H4 (cell line): ENCODE results near the gene LNX1. TPM values are rescaled to one million over a fixed set of nuclear protein-coding genes. Genes with fewer than 3 reads are reported as not detected.

Source experiments
- DNase-seq: peaks from one replicate; pipeline ENCODE4 v3.0.0-alpha.2; 2015; ENCODE audit warnings: low spot score
- total RNA-seq: library from RNA; depleted of rRNA; stranded (reverse); fragments of >200 nt; shearing (Covaris generic); gene quantifications from 2 replicates; pipeline ENCODE4 v1.2.3, GENCODE V29; 2014; rRNA removed

The LNX1 gene
- 2.8 and 4.2 TPM in 2 replicates for total RNA-seq

DNA sequence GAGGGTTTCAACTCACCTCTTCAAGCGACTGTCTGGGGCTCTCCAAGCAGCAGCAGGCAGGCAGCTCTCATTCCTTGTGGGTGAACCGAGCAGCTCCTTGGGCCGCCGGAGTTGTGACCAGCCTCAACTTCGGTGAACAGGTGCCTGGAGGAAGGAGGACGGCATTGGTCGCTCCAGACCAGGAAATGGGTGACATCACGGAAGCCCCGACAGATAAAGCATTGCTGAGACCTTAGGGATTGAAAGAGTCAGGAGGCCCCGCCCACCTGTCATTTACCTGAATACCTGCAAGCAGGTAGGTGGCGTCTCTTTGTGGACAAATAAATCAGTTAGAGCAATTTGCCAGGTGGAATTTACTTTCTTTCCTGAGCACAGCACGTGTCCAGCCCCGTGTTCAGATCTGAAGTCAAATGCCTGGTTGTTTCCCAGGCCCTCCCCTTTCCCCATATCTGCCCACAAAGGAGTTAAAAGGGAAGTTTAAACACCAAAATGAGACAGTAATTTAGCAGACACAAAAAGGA lies at the start of gene LNX1:
LNX1 (minus strand) TSS at position 115 of the 521 bp plus-strand sequence. CDS start 17,484 bp downstream, outside the sequence.
- DNase-seq: no peak

DNA sequence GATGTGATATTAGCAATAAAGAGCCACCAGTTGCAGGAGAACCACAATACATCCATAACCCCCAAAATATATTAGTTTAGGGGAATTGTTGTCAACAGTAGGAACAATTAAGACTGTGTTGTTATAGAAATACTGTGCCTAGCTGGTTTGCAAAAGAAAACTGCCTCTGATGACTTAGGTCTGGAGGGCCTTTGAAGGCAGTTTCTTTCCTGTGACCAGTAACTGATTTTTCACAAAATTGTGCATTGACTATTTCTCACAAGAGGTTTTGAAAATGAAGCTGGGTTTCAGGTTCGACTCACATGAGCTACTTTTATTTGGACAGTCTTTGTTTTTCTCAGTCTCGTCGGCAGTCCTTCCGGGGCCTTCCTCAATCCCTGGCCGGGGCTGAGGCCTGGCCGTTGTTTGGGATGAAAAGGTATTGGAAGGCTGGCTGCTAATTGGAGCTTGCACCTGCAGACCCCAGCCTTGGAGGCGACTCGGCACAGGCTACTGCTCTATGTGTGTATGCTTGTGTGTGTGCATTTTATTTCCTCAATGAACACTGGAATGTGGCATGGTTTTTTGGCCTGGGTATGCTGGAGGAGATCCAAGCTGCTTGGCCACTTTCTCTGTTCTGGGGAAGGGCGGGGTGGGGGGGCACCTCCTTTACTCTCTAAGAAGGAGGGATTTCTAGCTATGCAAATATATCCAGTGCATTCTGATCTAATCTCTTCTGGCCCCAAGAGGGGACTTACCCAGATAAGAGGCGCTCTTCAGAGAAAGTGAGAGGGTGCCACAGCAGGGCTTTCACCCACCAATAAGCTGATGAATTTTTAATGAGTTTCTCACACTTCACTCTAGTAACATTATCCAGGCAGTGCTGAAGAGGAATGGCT lies 49.5 kb upstream of the LNX1 start:
- DNase-seq: no peak

DNA sequence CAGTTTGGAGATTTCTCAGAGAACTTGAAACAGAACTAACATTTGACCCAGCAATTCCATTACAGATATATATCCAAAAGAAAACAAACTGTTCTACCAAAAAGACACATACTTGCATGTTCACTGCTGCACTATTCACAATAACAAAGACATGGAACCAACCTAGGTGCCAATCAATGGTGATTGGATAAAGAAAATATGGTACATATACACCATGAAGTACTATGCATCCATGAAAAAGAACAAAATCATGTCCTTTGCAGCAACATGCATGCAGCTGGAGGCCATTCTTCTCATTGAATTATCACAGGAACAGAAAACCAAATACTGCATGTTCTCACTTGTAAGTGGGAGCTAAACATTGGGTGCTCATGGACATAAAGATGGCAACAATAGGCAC lies 47.6 kb upstream of the LNX1 start:
- DNase-seq: no peak

DNA sequence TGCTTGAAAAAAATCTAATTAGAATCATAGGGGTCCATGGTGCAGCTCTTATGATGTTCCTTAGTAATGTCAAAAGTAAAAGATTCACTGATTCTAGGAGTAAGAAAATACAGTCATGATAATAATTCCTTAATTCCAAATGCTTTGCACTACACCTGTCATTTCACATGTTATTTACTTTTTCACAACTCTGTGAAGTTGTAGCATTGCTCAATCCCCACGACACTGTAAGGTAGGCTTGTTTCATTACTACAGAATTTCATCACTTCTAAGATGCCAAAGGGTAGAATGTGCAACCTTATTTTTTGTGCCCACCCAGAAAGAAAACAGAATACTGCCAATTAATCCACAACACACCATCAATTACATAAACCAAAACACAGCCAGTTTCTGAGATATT lies 46.1 kb upstream of the LNX1 start:
- DNase-seq: no peak

DNA sequence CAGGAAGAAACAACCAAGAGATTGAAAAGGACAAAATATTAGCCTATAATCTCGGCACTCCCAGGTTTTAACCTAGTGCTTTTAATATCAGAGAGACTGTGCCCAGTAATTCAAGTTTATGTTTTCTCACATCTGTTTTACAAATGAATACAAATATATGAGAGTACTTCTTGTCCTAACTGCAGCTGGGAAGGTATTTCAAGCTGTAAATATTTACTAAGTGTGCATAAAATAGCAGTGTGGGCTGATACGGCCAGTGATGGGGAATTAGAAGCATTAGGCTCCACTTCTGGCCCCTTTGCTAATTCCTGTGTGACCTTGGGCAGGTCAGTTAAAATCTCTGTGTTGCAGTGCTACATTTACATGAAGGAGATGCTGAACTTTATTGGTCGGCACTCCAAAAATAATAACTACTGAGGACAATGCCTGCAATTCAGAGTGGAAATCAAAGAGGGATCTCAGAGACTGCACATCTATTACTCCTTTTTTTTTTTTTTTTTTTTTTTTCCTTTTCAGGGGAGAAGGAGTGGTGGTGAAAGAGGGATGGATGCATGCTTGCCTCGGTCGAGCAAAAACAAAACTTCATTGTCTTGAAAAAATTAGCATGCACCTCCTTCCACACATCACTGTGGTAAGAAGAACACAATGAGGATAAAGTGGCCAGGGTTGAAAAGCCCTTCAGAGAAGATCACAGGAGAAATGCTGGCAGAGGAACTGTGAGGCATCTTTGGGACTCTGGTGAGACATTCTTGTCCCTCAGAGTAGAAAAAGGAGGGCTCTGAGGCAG lies 44.6 kb upstream of the LNX1 start:
- DNase-seq: no peak

DNA sequence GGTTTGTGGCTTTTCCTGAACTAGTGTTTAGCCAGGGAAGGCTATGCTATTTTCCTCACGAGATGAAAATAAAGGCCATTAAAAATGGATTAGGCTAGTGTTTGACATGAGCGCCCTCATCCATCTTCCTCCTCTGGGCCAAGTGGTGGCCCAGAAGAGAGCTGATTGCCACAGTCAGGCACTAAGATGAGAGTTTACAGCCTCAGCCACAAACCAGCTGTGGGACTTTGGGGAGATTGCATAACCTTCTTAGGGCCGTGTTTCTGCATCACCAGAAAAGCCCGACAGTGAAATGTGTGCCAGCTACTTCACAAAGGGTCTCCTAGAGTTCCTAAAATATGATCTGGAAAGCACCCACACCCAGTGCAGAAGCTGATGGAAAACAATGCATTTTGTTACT lies 42.3 kb upstream of the LNX1 start:
- DNase-seq: peak; percentile 65

DNA sequence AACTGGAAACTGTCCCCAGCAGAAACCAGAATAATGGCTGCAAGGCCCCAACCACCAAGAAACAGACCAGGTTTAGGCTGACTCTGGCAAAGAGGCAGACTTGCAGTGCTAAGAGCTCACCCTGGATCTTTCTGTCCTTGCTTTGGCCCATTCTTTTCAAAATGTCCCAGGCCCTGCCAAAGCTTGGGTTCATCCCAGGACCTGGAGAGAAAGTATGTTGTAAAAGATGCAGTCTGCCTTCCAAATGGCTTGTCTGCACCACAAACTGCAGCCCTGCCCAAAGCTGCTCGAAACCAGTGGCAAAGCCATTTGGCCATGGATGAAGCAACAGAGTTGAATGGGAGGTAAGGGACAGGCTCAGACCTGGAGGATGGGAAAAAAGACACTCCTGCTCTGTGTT lies 38.0 kb upstream of the LNX1 start:
- DNase-seq: no peak

DNA sequence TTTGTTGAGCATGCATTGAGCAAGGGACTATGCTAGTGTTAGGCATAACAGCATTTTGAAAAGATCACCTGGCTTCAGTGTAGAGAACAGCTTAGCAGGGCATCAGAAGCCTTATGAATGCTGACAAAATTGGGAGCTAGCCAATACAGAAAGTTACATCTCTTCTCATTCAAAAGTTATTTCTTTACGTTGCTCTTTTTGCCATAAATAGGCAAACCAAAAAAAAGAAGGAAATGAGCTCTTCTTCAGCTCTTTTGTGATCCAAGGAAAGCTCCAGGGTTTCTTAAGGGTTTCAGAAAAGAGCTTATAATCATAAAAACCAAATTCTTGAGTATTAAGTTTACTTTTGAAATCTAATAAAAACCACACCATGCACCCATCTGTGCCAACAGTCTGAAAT lies 35.2 kb upstream of the LNX1 start:
- no peak for DNase-seq

DNA sequence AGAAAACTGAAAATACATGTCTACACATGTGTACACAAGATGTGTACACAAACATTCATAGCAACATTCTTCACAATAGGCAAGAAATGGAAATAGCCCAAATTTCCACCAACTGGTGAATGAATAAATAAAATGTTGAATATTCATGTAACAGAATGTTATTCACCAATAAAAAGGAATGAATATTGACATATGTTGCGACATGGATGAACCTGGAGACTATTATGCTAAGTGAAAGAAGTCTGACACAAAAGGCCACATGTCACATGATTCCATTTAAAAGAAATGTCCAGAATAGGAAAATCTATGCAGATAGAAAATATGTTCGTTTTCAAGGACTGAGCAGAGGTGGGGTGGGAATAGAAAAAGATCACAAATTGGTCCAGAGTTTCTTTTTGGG lies 34.6 kb upstream of the LNX1 start:
- DNase-seq: no peak

DNA sequence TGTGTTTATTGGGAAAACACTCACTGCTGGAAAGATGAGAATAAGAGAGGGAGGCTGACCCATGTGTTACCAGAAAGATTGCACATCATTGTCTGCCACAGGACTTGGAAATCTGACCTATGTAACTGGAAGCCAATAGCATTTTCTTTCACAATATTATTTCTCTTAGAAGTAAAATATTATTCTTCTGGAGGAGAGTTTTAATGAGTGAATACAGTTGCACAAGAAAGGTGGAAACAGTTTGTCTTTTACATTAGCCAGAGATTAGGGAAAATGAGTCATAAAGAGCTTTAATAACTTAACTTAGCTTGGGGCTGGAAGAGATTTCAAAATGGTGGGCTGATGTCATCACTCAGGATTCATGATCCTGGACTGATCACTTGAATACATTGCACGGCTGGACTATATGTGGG lies 31.5 kb upstream of the LNX1 start:
- no peak for DNase-seq

DNA sequence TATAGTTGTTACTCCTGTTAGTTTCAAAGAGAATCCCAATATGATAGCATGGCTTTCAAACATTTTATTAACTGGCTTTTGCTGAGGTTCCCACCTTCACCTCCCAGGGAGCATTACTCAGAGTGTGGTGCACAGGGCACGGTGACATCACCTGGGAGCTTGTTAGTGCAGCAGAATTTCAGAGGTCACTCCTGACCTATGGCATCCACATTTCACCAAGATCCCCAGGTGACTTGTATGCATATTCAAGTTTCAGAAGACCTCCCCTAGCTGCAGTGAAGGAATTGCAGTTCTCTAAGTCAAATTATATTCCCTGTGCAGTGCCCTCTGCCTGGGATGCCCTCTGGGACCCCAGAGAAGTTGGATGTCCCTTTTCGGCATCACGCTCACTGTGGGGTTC lies 29.7 kb upstream of the LNX1 start:
- DNase-seq: no peak

DNA sequence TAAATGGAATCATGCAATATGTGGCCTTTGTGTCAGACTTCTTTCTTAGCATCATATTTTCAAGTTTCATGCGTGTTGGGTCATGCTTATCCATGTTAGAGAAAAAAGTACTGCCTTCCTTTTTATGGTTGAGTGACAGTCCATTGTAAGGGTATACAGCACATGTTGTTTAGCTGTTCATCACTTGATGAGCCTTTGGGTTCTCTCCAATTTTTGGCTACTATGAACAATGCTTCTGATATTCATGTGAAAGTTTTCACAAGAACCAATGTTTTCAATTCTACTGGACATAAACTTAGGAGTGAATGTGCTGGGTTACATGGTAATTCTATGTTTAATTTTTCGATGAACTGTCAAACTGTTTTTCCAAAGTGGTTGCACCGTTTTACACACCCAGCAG lies 28.1 kb upstream of the LNX1 start:
- no peak for DNase-seq

DNA sequence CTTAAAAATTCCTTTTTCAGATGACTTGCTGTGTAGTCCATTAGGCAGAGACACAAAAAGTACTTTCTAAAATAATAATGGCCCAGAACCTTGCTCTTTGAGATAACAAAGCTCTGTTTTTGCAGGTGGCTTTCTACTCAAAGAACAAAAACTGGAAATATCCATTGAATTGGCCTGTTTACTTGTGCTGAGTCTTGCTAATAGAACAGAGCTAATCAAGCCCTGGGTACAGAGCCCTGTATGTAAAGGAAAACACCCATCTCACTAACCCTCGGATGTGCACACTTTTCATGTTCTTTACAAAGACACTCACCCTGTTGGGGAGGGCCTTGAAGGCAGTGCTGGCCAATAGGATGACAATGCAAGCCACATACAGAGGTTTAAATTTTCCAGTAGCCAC lies 27.0 kb upstream of the LNX1 start:
- no peak for DNase-seq

DNA sequence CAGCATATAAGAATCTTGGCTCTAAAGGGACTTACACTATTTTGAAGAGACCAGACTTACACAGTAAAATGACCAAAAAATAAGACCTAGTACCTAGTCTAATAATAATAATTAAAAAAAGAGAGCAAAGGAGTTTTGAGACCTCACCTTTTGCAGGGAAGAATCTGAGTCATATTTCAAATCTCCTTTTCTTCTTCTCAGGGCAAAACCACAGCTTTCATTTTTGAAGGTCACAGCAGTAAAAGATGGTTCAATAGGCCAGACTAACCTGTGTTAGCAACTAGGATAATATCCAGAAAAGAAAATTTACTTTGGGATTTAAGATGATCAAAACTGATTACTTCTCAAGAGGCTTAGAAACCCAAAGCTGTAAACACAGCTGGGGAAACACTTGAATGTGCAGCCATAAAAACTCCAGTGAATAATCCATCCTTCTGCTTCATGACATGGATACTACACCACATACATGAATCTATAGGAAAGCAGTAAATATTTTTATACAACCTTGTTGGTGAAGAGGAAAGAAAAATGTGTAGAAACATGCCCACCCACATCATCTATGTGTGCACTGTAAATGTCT lies 25.9 kb upstream of the LNX1 start:
- DNase-seq: no peak

DNA sequence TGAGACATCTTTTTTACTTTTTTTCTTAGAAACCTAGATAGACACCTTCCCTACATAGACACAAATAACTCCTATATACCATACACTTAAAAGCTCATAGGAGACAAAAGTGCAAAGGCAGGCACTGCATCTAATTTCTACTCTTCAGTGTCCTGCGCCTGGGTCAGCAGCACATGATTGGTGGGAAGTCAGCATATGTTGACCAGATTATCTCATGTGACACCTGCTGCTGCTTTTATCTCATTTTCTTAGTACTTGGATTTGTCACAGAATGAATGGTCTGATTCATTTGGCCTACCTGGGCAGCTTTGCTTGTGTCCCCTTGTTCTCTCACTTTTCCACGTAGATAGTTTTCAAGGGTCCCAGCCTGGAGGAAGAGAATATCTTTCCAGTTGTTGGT lies 24.9 kb upstream of the LNX1 start:
- DNase-seq: no peak

DNA sequence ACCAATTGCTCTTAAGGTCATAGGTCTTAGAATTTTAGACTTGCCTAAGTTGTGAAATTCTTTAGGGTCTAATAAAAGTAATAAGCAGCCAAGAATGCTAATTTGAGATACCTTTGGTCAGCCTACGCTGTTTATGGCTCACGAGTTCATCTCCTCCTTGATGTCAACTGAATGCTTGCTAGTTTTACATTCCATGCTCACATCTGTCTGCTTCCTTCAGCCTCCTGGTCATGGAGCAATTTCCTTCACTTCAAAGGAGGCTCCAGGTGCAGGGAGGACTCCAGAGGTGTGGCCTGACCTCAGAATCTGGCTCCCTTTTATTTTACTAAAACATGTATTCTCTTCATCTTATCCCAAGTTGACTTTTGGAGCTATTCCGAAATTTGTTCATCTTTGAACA lies 23.3 kb upstream of the LNX1 start:
- no peak for DNase-seq

DNA sequence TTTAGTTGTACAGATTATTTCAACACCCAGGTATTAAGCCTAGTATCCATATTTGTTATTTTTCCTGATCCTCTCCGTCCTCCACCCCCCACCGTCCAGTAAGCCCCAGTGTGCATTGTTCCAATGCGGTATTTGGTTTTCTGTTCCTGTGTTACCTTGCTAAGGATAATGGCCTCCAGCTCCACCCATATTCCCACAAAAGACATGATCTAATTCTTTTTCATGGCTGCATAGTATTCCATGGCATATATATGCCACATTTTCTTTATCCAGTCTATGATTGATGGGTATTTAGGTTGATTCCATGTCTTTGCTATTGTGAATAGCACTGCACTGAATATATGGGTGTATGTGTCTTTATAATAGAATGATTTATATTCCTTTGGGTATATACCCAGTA lies 22.1 kb upstream of the LNX1 start:
- no peak for DNase-seq

DNA sequence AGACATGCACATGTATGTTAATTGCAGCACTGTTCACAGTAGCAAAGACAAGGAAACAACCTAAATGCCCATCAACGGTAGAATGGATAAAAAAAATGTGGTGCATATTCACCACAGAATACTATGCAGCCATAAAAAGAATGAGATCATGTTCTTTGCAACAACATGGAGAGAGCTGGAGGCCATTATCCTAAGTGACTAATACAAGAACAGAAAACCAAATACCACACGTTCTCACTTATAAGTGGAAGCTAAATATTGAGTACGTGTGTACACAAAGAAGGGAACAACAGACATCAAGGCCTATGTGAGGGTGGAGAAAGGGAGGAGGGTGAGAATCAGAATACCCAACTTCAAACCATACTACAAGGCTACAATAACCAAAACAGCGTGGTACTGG lies 17.4 kb upstream of the LNX1 start:
- no peak for DNase-seq

DNA sequence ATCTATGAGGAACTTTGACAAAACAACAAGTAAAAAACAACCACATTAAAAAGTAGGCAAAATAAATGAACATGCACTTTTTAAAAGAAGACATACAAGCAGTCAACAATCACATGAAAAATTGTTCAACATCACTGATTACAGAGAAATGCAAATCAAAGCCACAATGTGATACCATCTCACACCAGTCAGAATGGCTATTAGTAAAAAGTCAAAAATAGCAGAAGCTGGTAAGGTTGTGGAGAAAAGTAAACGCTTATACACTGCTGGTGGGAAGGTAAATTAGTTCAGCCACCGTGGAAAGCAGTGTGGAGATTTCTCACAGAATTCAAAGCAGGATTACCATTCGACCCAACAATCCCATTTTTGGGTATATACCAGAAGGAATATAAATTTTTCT lies 17.0 kb upstream of the LNX1 start:
- DNase-seq: no peak

DNA sequence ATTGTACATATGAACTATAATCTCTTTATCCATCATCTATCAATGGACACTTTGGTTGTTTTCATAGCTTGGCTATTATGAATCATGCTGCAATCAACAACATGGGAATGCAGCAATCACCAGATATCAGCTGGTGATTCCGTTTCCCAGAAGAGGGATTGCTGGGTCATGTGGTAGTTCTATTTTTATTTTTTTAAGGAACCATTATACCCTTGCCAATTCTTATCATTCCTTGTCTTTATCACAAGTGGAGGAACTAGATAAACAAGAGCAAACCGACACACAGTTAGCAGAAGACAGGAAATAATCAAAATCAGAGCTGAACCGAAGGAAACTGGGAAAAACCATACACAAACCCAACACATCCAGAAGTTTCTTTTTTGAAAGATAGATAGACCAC lies 14.5 kb upstream of the LNX1 start:
- DNase-seq: no peak

DNA sequence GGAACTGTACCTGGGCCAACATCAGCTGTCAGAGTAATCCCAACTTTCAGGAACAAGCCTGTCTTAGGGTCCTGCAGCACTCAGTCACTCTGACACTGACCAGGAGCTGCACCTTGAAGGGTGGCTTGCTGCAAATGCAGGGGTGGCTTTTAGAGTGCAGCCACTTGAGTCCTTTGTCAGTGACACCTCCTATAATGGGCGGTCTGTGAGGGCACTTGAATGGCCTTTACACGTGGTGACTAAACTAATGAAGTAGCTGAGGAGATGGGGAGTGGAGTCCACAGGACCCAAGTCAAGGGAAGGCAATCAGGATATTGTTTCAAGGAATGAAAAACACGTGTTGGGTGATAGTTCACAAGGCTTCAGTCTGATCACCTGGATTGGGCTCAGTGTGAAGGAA lies 11.1 kb upstream of the LNX1 start:
- DNase-seq: no peak

DNA sequence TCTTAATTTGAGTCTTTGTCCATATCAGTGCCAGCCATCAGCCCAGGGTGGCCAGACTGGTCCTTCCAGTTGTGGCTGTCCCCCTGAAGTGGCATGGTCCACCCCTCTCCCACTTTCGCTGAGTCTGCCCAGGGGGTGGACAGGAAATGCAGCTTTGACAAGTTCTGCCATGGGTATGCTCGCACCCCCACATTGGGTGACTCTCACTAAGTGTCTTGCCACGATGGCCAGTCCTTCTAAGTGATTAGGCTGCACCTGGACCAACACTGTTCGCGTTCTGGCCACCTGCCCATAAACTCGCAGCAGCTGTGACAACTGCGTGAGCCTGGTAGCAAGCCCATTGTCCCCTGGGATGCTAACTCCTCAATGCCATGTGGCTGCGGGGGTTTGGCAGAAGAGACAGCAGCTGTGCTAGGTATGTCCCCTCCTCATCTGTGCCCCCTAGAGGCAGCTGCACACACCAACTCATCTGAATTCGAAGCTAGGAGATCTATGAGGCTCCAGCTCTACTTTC lies 10.0 kb upstream of the LNX1 start:
- peak; percentile 43 for DNase-seq
